OCI-M1 (cell line): ENCODE results near the gene THAP4.
"Not testable (repeated sequence)": the region's sequence is repeated elsewhere in the genome, so short reads cannot be mapped to it uniquely, and the experiment has no call there.

Source experiments
- DNase-seq: peaks from one replicate; lab custom pipeline; 2025; lab: John Stamatoyannopoulos, UW

The THAP4 gene

DNA sequence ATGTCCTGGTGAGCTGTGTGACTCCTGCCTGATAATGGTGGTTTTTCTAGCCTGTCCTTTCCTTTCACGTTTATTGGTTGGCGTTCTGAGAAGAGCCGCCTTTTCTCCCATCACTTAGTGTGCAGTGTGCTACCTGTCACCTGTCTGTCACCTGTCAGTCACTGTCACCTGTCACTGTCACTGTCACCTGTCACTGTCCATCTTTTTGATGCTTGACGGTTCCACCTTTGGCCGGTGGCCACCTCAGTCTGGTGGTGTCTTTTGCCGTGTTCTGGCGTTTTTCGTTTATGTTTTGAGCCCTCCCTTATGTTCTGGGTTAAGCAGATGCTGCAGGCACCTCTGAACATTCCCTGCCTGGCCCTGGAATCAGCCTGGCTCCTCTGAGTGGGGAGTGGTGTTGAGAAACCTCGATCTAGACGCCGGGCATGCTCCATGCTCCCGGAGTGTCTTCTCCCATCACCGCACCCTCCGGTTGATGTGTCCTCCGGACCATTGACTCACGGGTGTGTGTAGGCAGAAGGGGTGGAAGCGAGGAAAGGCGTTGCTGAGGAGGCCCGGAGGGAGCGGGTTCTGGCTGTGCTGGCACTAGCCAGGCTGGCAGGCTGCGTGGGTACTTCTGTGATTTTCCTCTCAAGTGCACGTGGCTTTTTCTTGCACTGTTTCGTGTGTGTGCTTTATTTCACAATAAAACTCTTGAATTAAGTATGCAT, 28.9 kb upstream of the THAP4 start:
- no peak for DNase-seq

DNA sequence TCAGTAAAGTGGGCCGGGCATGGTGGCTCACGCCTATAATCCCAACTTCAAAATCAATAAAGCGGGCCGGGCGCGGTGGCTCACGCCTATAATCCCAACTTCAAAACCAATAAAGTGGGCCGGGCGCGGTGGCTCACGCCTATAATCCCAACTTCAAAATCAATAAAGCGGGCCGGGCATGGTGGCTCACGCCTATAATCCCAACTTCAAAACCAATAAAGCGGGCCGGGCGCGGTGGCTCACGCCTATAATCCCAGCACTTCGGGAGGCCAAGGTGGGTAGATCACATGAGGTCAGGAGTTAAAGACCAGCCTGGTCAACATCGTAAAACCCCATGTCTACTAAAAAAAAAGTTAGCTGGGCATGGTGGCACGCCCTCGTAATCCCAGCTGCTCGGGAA, 25.8 kb upstream of the THAP4 start:
- DNase-seq, result not testable (repeated sequence)

DNA sequence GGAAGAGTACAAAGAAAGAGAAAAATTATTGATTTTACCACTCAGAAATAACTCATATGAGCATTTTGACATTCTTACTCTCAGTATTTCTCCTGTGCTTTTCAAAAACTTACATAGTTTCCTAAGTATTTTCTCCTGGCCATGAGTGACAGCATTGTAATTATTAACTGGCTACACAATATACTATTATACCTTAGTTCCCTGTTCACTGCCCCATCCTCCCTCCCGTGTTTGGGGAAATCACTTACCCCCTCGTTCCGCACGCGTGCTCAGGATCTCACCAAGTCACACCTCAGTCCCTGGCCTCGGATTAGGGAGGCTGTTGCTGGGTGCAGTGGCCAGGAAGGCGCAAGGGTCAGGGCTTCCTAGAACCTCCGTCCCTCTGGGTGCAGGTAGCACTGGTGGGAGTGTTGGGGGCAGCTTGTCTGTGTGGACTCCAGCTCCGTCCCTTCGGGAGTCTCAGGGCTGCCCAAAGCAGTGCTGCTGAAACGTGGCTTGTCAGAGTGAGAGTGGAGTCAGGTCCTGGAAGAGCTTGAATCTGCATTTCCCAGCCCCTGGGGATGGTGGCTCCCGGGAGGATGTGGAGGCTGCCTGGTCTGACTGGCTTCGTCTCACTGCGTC, 23.7 kb upstream of the THAP4 start:
- DNase-seq, result no peak

DNA sequence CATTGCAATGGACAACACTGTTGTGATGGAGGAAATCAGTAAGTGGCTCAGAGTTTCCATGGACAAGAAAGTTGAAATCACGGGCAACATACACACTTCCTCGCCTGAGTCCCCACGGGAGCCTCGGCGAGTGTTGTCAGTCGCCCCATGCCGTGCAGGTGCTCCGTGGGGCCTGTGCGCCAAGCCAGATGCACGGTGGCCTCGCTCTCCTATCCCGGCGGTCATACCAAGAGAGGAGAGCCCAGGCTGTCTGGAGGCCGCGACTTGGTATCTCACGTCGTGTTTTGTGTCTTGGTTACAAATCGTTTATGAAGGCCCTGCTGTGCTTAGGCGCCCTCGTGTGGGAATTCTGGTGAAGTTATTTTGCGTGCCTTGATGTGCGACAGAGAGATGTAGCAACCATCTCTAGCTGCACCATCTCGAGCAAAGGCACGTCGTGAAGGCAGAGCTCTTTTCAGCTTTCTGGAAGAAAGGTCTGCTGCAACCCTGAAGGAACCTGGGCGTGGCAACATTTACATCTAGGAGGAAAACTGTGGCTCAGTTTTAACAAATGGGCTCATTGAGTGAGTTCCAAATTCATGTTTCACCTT, 22.3 kb upstream of the THAP4 start:
- peak; percentile 10 for DNase-seq

DNA sequence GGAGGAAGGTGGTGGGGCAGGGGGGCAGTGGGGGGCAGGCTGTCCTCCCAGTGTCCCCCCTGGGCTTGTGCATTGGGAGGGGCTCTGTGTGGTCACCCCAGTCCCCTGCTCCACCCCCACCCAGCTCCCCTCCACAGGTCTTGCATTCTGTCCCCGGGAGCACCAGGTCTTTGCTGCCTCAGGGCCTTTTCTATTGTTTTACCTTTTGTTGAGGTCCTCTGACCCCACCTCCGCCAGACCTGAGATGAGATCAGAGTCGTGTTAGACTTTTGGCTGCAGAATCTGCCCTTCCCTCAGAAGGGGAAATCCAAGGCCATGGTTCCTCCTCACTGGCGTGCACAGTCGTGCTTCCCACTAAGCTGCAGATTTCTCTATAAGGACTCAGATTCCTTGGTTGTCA, 21.3 kb upstream of the THAP4 start:
- no peak for DNase-seq

DNA sequence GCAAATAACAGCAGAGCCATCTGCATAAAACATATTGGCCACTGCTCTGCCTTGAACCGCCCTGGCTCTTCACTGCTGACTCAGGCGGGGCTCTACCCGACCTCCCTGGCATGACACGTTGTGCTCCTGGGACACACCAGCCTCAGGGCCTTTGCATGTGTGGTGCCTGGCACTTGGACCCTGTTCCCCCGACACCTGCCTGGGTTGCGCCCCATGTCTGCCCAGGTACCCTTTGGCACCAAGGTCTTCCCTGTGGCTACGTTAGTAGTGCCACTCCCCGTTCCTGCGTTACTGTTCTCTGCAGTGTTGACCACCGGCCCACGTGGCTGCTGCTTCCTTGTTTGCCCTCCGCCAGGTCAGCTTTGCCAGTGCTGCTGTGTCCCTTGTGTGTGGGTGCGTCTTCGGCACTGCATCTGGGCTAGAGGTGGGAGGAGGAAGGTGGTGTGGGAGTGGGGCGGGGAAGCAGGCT, 20.9 kb upstream of the THAP4 start:
- no peak for DNase-seq

DNA sequence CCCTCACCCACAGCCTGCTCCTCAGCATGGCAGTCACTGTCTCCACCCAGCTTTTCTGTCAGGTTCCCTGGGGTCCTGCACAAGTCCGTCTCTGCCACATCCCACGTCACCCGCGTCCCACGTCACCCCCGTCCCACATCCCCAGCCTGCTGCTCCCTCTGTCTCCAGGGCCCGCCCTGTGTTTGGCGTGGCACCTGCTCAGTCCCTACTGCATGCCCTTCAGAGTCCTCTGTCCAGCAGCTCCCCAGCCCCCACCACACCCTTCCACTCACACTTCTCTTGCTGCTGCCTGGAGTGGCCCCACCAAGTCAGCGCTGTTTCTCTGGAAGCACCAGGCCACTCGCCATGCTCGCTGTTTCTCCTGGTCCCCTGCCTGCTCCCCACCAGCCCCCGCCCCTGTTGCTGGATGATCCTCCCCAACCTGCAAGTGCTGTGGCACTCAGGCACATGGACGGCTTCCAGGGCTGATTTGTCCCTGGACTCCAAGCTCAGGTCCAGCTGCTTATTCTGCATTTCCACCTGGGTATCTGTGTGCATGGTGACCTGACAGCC, 19.3 kb upstream of the THAP4 start:
- DNase-seq, result no peak

DNA sequence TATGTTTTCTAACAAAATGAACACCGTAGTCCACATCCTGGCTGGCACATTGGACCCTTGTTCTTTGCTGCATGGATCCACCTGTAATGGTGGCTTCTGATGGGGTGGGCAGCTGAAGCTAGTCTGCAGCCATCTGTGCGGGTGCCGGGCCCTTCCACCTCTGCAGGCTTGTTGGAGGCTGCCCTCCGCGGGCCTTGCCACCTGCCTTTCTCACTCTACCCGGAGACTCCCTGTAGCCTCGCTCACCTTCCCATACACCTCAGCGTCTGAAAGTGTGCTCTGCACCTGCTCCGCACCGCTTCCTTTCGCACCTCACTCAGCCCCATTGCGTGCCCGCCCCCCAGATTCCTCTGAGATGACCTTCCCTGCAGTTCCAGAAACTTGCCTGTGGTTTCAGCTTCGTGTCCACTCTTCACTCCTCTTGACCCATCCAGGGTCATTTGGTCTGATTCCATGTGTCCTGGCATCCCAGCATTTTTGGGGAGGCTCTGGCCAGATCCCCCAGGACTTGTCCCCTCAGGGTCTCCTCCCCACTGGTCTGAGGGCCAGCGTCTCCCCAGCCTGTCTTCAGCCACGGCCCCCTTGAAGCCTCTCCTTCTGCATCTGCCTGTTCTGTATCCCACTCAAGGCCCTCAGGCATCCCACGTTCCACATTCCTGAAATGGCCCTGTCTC, 18.7 kb upstream of the THAP4 start:
- DNase-seq, result no peak

DNA sequence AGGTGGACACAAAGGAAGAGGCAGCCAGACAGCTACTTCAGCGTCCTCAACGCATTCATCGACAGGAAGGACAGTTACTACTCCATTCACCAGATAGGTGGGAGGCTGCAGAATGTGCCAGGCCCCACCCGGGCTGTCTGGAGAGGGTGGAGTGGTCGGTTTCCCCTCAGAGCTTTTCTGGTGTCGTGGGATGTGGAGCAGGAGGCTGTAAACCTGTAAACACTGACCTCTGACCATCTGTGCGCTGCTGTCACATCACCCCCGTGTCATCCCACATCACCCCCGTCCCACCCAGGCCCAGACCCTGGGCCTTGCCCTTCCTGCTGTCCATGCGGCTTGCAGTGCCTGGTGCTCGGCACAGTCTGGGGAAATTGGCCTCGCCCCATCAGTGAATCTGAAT, 17.6 kb upstream of the THAP4 start:
- DNase-seq, result no peak

DNA sequence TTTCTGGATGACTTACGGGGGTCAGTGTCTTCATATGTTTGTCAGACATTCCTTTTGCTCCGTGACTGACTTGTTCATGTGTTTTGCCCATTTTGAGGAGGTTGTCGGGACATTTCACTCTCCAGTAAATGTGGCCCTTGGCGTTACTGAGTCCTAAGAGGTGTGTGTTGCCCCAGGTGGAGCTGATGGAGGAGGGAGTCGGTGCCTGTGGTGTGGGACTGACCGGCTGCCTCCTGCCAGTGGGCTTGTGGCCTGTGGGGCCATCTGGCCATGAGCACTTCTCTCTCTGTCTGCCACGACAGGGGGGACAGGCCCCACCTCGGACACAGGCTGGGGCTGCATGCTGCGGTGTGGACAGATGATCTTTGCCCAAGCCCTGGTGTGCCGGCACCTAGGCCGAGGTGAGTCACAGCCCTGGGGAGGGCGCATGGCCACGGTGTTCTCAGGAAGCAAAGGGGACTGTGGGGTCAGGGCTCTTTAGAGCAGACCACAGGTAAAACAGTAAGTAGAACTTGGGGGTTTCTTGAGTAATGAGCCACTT, 16.3 kb upstream of the THAP4 start:
- DNase-seq, result no peak

DNA sequence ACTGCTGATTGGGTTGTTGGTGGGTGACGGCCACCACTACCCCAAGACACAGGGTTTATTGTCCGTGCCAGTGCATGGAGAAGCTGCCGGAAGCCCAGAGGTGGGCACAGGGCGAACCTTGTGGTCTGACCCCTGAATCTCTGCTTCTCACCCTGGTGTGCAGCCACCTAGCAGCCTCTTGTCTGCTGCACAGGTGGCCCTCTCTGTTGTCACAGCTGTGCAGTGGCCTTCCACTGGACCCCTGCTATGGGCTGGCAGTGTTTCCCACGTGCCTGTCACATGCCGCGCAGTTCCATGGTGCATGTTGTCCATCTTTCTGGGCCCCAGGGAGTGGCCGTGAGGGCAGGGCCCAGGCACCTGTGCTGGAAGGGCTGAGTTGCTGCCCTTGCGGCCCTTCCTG, 15.8 kb upstream of the THAP4 start:
- no peak for DNase-seq

DNA sequence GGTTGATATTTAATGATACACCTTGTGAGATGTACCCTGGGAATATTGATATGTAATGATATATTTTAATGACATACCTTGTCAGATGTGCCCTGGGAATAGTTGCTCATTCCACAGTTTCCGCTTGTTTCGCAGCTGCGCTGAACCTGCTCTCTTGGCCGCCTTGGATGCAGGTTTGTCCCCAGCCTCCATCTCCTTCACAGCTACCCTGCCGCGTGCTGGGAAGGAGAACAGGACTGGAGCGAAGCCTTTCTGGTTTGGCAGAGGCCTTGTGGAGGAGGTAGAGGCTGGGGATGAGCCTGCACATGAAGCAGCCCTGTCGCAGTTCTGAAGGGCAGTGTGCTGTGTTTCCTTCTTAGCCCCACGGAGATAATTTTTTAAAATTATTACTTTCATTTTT, 15.2 kb upstream of the THAP4 start:
- DNase-seq, result no peak

DNA sequence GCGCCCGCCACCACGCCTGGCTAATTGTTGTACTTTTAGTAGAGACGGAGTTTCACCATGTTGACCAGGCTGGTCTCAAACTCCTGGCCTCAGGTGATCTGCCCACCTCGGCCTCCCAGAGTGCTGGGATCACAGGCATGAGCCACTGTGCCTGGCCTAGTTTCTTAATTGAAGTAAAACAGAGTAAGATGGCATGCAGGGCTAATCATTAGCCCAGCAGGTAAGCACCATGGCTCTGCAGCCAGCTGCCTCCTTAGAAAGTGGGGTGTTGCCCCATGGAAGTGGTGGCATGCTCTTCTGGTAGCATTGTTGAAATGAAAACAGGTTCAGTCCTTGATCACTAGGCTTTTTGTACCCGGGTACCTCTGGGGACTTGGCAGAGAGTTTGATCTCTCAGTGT, 13.0 kb upstream of the THAP4 start:
- no peak for DNase-seq

DNA sequence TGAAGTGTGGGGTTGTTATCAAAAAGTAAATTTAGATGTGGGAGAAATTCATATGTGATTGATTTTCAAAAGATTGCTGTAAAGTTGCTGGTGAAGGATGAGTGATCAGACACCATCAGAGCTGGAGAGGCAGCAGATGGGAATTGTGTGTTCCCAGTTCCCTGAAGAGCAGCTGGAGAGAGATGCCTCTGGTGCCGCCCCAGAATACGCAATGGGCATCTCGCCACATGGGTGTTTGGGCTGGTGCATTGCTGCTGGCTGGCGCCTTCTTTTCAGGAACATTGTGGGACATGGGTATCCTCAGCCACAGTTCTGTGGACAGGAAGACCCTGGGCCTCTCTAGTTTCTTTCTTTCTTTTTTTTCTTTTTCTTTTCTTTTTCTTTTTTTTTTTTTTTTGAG, 12.4 kb upstream of the THAP4 start:
- DNase-seq, result no peak

DNA sequence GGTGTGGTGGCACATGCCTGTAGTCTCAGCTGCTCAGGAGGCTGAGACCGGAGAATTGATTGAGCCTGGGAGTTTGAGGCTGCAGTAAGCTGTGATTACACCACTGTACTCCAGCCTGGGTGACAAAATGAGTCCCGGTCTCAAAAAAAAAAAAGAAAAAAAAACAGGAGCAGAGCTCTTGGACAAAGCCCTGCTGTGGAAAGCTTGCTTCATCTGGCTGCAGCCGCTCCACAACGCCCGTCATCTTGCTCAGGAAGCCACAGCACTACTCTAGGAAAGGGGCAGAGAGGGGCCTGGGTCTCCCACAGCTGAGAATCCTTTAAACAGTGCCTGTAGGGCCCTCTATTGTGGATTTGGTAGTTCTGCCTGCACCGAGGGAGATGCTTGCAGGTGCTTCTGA, 11.5 kb upstream of the THAP4 start:
- no peak for DNase-seq

DNA sequence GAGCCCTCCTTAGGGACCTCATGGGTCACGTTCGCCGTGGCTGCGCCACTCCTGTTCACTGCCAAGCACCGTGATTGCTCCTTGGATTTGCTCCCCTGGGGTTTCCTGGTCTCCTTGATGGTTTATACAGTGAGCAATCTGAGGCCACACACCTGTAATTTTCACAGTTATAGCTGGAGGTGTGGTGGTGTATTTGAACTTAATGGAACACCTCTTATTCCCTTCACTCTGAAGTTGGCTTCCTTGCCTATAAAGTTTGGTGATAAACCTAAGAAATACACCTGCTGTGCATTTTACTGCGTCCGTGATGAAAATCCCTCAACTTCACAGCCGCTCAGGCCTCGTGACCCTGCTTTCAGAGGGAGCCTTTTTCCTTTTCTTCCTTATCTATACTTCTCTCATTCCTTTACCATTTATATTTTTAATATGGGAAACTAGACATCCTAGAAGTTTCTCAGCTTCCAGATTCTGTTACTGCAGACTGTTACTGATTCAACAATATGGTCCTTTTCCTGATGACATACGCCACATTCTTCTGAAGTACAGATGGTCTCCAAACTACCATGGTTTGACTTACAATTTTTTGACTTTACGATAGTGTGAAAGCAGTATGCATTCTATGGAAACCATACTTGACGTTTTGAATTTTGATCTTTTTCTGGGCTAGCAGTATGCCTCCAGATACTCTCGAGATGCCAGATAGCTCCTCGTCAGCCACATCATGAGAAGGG, 9.1 kb upstream of the THAP4 start:
- no peak for DNase-seq

DNA sequence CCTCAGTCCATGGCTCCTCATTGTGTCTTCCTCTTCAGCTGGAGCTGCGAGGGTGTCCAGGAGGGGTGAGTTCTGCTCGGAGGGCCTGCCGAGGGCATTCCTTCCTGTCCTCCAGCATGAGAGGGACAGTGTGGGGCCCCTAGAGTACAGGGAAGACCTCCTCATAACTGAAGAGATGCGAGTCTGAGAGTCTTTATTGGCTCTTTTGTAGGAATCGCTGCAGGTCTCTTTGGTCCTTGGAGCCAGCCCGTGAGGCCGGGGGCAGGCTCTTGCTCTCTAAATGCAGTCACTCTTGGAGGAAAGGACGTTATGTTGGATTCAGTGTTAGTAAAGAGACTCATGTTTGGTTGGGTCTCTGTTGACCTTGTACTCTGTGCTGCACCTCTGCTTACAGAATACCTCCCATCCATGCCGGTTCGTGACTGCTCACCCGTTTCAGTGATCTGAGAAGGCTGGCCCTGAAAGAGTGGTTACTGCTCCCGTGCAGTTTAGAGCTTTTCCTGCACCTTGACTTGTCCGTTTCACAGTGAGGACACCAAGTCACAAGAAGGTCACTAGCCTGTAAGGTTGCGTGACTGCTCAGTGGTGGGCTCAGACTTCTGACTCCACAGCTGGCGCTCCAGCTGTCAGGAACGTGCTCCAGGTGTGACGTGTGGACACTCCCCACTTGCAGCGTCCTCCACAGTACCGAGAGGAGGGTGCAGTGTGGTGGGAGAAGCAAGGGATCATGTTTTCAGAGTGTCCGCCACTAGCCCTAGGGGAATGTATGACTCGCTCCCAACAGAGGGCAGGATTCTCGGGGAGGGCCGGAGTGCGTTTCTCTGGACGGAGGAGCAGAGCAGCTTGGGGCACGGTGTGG, 8.3 kb upstream of the THAP4 start:
- DNase-seq, result no peak

DNA sequence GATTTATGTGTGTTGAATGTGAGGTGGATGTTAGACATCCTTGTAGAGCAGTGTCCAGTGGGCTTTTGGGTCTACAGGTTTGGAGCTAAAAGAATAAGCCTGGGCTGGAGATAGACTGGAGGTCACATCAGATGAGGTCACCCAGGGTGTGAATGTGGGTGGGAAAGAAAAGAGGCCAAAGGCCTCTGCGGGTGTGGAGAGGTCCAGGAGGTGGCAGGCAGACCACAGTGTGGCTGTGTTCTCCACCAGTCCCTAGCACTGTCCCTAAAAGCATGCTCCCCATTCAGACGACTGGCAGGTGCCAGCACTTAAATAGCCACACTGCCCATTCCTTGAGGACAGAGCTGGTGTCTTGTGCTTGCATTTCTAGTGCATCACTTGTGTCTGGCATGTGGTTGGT, 4.7 kb upstream of the THAP4 start:
- DNase-seq, result peak; percentile 7

DNA sequence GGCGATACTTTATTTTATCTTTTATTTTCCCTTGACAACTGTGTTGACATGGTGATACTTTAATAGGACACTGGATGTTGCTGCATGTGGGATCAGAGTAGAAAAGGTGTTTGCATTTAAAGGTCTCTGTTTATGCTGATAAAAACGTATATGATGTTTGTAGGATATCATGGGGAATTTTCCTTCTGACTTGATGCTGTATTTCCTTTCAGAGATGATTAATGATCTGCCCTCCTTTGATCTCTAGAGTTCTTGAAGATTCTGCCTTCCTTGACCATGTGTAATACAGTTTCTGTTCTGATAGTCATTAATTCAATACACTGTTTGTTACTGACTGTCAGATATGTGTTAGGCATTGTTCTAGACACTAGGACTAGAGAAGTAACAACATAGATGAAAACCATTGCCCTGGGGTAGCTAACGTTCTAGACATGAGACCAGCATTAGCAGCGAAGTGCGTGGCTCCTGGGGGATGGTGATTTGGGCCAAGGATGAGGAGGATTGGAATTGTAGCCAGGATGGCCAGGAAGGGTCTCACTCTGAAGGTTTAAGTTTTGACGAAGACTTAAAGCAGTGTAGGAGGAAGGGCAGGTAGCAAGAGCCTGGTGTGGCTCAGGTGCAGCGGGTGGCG, 3.3 kb upstream of the THAP4 start:
- DNase-seq, result no peak

DNA sequence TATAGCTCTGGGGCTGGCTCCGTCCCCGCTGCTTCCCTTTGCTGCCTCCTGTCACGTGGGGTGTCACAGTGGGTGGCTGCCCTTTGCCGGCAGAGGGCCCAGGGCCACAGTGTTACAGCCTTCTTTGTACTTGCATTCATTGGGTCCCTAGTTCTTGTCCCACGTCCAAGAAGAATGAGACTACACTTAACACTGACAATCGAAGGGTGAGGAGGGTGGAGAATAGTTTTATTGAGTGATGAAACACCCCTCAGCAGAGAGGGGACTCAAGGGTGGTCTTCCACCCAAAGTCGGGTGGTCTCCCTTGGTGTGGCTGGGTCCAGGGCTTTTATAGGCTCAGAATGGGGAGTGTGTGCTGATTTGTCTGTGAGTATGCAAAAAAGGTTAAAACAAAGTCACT, 2.4 kb upstream of the THAP4 start:
- peak; percentile 1 for DNase-seq
